ENCODE measurements around the gene RUNX2. TPM values are rescaled to one million over a fixed set of nuclear protein-coding genes. Genes with fewer than 3 reads are reported as not detected.
A peak's percentile ranks its signal among the peaks of the same experiment; 100 is the strongest.

RUNX2 gene
- total RNA-seq, 2 experiments from 2014 or later, result 2.7 to 3.0 TPM

DNA sequence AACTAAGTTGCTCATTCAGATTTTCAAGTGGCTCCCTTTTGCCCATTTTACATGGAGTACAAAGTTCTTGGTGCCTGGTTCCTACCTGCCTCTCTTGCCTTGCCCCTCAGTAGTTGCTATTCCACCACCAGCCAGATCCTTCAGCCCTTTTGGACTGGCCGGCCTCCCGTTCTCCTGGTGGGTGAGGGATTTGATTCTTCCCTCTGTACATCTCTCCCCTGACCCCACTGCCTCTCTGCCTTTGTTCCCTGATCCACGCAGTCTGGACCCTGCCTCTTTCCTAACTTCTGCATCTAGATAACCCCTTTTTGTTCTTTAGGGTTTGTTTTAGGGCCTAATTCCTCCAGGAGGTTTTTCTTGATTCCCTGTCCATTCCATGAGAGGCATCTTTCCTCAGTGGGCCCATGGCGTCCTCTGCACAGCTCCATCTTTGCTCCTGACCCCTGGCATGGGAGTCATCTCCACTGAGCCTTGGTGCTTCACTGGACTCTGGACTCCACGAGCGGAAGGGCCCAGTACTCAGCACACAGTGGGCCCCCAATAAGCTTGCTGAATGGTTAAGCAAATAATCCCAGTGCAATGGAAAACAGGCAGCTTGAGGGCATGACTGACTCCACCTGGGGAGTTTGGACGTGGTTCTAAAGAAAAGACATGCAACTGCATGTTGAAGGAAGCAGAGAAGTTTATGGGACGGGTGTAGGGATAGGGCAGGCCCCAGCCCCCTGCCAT lies 358.9 kb downstream of the RUNX2 start:
- no peak for ATAC-seq
- H3K9me3 Mint-ChIP-seq (ENCODE audit: insufficient read depth), result peaks cover 2% of the 10 kb centered on the region
- POLR2A ChIA-PET, result no interaction called here
- no peak for DNase-seq
- H3K4me1 Mint-ChIP-seq (ENCODE audit: low read depth), result peaks cover under 1% of the 10 kb centered on the region
- no peaks in the 10 kb centered on the region for H3K27me3 Mint-ChIP-seq (ENCODE audit: low read depth)
- no peaks in the 10 kb centered on the region for H3K36me3 Mint-ChIP-seq (ENCODE audit: low read depth)
- no peak overlapping the region for H3K4me3 Mint-ChIP-seq
- CTCF ChIA-PET, result no interaction called here
- H3K27ac Mint-ChIP-seq, result no peak overlapping the region

- DNase-seq, result no peak
- Mint-ChIP-seq H3K27me3 (ENCODE audit: low read depth) (no peaks in the 10 kb centered on the region), H3K4me1 (ENCODE audit: low read depth) (no peaks in the 10 kb centered on the region), H3K27ac (no peak overlapping the region), H3K4me3 (no peak overlapping the region), H3K36me3 (ENCODE audit: low read depth) (no peaks in the 10 kb centered on the region), H3K9me3 (ENCODE audit: insufficient read depth) (peaks cover 4% of the 10 kb centered on the region)
- POLR2A ChIA-PET, result no interaction called here
- CTCF ChIA-PET, result no interaction called here
- ATAC-seq, result no peak
Measured at GRCh38 chr6:45687570-45687969, 359.4 kb downstream of the RUNX2 start.

- CTCF ChIA-PET, result no interaction called here
- no peak overlapping the region for H3K27ac Mint-ChIP-seq
- H3K4me1 Mint-ChIP-seq (ENCODE audit: low read depth), result no peaks in the 10 kb centered on the region
- H3K4me3 Mint-ChIP-seq, result no peak overlapping the region
- H3K9me3 Mint-ChIP-seq (ENCODE audit: insufficient read depth), result peaks cover 4% of the 10 kb centered on the region
- no peaks in the 10 kb centered on the region for H3K36me3 Mint-ChIP-seq (ENCODE audit: low read depth)
- POLR2A ChIA-PET, result no interaction called here
- ATAC-seq, result no peak
- no peak for DNase-seq
- no peaks in the 10 kb centered on the region for H3K27me3 Mint-ChIP-seq (ENCODE audit: low read depth)
Measured at GRCh38 chr6:45688180-45688579, 360.1 kb downstream of the RUNX2 start.

DNA sequence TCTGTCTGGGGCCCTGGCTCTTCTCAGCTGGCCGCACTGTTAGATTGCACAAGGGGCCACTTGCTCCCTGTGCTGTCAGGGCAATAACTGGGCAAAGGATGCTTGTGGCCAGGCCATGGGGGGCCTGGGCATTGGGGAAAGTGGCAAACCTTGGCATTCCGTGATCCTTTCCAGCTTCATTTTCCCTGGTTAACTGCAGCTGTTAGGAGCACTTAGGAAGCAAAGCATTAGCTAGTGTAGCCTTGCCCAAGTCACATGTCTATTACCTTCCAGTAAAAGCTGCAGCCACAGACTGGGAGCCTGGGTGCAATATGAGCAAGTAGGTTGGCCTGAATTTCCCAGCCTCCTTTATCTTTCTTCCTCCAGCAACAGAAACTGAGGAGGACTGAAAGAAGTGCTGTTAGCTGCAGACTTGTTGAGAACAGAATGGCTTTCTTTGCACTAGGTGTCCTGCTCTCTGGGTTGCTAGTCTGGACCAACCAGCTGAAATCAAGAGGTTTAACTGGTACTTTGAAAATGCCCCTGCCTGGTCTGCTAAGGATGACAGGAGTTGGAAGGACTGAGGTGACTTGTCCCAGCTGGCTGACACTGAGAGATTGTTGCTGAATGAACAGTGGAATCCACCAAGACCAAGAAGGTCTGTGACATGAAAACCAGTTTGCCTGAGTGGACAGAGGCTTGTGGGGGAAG lies 361.9 kb downstream of the RUNX2 start:
- Mint-ChIP-seq H3K27me3 (ENCODE audit: low read depth) (no peaks in the 10 kb centered on the region), H3K4me3 (no peak overlapping the region), H3K36me3 (ENCODE audit: low read depth) (no peaks in the 10 kb centered on the region), H3K4me1 (ENCODE audit: low read depth) (peaks cover 4% of the 10 kb centered on the region), H3K27ac (no peak overlapping the region), H3K9me3 (ENCODE audit: insufficient read depth) (peaks cover 4% of the 10 kb centered on the region)
- ChIA-PET CTCF (no interaction called here), POLR2A (no interaction called here)
- ATAC-seq (no peak), DNase-seq (no peak)

- Mint-ChIP-seq H3K9me3 (ENCODE audit: insufficient read depth) (peaks cover 4% of the 10 kb centered on the region), H3K27ac (no peak overlapping the region), H3K4me3 (no peak overlapping the region), H3K4me1 (ENCODE audit: low read depth) (peaks cover 4% of the 10 kb centered on the region), H3K36me3 (ENCODE audit: low read depth) (no peaks in the 10 kb centered on the region), H3K27me3 (ENCODE audit: low read depth) (no peaks in the 10 kb centered on the region)
- ATAC-seq (no peak), DNase-seq (no peak)
- CTCF ChIA-PET, result no interaction called here
- POLR2A ChIA-PET, result no interaction called here
Measured at GRCh38 chr6:45690846-45691245, 362.7 kb downstream of the RUNX2 start.

GRCh38 chr6:45691426-45691825 lies 363.3 kb downstream of the RUNX2 start:
- CTCF ChIA-PET, result no interaction called here
- ATAC-seq, result no peak
- H3K27ac Mint-ChIP-seq, result no peak overlapping the region

DNA sequence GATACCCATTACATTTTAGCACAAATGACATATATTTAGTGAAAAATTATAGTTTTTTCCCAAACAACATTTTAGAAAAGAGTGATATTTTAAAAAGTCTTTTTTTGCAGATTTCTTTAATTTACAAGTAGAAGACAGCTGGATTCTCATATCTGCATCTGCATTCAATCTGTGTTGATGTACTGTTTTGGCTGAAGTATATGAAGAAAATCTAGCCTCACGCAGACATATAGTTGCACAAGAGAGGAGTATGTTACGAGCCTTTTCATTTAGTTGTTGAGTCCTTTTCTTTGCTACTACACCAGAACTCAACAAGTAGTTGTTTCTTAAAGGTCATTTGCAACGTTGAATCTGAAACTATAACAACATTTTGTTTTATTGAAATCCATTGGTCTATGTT lies 363.9 kb downstream of the RUNX2 start:
- Mint-ChIP-seq H3K36me3 (ENCODE audit: low read depth) (no peaks in the 10 kb centered on the region), H3K27ac (no peak overlapping the region), H3K27me3 (ENCODE audit: low read depth) (no peaks in the 10 kb centered on the region), H3K9me3 (ENCODE audit: insufficient read depth) (peaks cover 4% of the 10 kb centered on the region), H3K4me1 (ENCODE audit: low read depth) (peaks cover 4% of the 10 kb centered on the region), H3K4me3 (no peak overlapping the region)
- ATAC-seq, result no peak
- POLR2A ChIA-PET, result no interaction called here
- DNase-seq, result no peak
- CTCF ChIA-PET, result no interaction called here

More at GRCh38 chr6:45691426-45691825, 363.3 kb downstream of the RUNX2 start:
- H3K4me1 Mint-ChIP-seq (ENCODE audit: low read depth), result peaks cover 4% of the 10 kb centered on the region
- H3K9me3 Mint-ChIP-seq (ENCODE audit: insufficient read depth), result peaks cover 4% of the 10 kb centered on the region
- H3K36me3 Mint-ChIP-seq (ENCODE audit: low read depth), result no peaks in the 10 kb centered on the region
- H3K4me3 Mint-ChIP-seq, result no peak overlapping the region
- no peaks in the 10 kb centered on the region for H3K27me3 Mint-ChIP-seq (ENCODE audit: low read depth)
- POLR2A ChIA-PET, result no interaction called here
- DNase-seq, result no peak

- Mint-ChIP-seq H3K36me3 (ENCODE audit: low read depth) (no peaks in the 10 kb centered on the region), H3K27me3 (ENCODE audit: low read depth) (no peaks in the 10 kb centered on the region), H3K9me3 (ENCODE audit: insufficient read depth) (peaks cover 4% of the 10 kb centered on the region), H3K4me1 (ENCODE audit: low read depth) (peaks cover 4% of the 10 kb centered on the region), H3K27ac (no peak overlapping the region), H3K4me3 (no peak overlapping the region)
- ChIA-PET POLR2A (no interaction called here), CTCF (no interaction called here)
- DNase-seq, result peak; percentile 4
- ATAC-seq, result no peak
Measured at GRCh38 chr6:45696738-45697137, 368.6 kb downstream of the RUNX2 start.

GRCh38 chr6:45697605-45698004 lies 369.5 kb downstream of the RUNX2 start:
- CTCF ChIA-PET, result no interaction called here
- ATAC-seq (no peak), DNase-seq (peak; percentile 12)
- H3K27me3 Mint-ChIP-seq (ENCODE audit: low read depth), result no peaks in the 10 kb centered on the region
- H3K9me3 Mint-ChIP-seq (ENCODE audit: insufficient read depth), result no peaks in the 10 kb centered on the region
- no peak overlapping the region for H3K27ac Mint-ChIP-seq
- no peaks in the 10 kb centered on the region for H3K36me3 Mint-ChIP-seq (ENCODE audit: low read depth)
- POLR2A ChIA-PET, result no interaction called here
- no peak overlapping the region for H3K4me3 Mint-ChIP-seq
- peaks cover 4% of the 10 kb centered on the region for H3K4me1 Mint-ChIP-seq (ENCODE audit: low read depth)

DNA sequence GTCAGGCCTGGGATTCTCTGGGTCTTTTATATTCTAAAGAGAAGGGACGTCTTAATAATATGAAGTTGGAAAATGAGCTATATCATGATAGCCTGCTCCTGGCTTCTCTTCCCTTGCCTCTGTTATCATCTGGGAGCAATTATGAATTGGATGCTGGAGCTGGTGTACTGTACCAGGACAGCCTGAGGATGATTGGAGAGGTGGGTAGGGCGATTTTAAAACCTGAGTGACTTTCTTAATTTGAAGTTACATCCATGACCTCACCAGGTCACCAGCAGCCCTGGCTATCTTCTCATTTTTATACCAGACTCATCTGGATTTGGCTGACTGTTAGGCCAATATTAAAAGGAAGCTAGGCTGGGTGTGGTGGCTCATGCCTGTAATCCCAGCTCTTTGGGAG lies 369.9 kb downstream of the RUNX2 start:
- ChIA-PET CTCF (no interaction called here), POLR2A (no interaction called here)
- H3K4me1 Mint-ChIP-seq (ENCODE audit: low read depth), result peaks cover 4% of the 10 kb centered on the region
- DNase-seq (peak; percentile 1), ATAC-seq (no peak)
- no peak overlapping the region for H3K27ac Mint-ChIP-seq
- no peaks in the 10 kb centered on the region for H3K9me3 Mint-ChIP-seq (ENCODE audit: insufficient read depth)
- H3K36me3 Mint-ChIP-seq (ENCODE audit: low read depth), result no peaks in the 10 kb centered on the region
- no peak overlapping the region for H3K4me3 Mint-ChIP-seq
- H3K27me3 Mint-ChIP-seq (ENCODE audit: low read depth), result no peaks in the 10 kb centered on the region

- Mint-ChIP-seq H3K9me3 (ENCODE audit: insufficient read depth) (no peaks in the 10 kb centered on the region), H3K4me3 (no peak overlapping the region), H3K4me1 (ENCODE audit: low read depth) (peaks cover 2% of the 10 kb centered on the region), H3K36me3 (ENCODE audit: low read depth) (no peaks in the 10 kb centered on the region), H3K27ac (no peak overlapping the region), H3K27me3 (ENCODE audit: low read depth) (no peaks in the 10 kb centered on the region)
- DNase-seq, result no peak
- no peak for ATAC-seq
- ChIA-PET CTCF (no interaction called here), POLR2A (no interaction called here)
Measured at GRCh38 chr6:45699663-45700062, 371.5 kb downstream of the RUNX2 start.

DNA sequence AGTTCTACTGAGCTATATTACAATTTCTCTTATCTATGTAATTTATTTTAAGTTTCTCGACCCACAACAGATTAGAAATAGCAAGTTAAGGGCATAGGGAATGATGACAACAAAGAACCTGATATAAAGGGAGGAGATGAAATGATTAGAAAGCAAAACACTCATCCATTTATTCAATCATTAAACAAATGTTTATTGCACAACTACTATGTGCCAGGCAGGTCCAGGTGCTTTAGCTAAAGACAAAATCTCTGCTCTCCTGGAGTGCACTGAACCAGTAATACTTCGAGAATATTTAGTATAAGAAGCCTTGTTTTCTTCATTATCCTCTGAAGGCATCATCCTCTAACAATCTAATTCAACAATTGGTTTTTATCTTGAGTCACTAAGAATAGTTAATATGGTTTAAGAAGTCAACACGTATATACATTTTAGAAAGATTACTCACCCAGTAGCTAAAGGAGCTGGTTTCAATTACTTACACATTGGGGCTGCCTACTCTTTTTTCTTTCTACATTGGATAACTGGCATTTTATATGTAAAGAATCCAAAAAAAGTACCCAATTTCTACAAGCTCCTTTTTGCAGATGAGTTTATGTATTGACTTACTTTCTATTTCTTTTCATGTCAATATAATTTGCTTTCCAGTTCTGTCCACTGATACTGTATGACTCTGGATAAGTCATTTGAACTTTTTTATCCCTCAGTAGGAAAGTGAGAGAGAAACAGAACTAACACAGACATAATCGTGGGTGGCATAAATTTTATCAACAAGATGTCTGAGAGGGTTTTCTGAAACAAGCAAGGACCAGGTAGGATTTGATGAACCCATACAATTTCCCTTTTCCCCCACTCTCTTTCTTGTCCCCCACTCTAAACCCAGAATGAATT lies 375.0 kb downstream of the RUNX2 start:
- POLR2A ChIA-PET, result no interaction called here
- CTCF ChIA-PET, result interaction anchor here (0.7 to 3.1 kb wide), 5 partner anchors 12 to 1228 kb away, joined by 3 to 16 read pairs (median 6); no protein-coding TSS in a partner anchor
- Mint-ChIP-seq H3K36me3 (ENCODE audit: low read depth) (no peaks in the 10 kb centered on the region), H3K4me3 (no peak overlapping the region), H3K27ac (no peak overlapping the region), H3K27me3 (ENCODE audit: low read depth) (no peaks in the 10 kb centered on the region), H3K9me3 (ENCODE audit: insufficient read depth) (no peaks in the 10 kb centered on the region), H3K4me1 (ENCODE audit: low read depth) (no peaks in the 10 kb centered on the region)
- DNase-seq (no peak), ATAC-seq (no peak)

Data from activated CD8-positive, alpha-beta T cell treated with anti-CD3 and anti-CD28 coated beads, Interleukin-2, amount 10 ng/mL, durations not matched to agents 7 days and 5 days (primary cell).